ENCODE measurements around the gene VTI1A.
A peak's percentile ranks its signal among the peaks of the same experiment; 100 is the strongest.

DNA sequence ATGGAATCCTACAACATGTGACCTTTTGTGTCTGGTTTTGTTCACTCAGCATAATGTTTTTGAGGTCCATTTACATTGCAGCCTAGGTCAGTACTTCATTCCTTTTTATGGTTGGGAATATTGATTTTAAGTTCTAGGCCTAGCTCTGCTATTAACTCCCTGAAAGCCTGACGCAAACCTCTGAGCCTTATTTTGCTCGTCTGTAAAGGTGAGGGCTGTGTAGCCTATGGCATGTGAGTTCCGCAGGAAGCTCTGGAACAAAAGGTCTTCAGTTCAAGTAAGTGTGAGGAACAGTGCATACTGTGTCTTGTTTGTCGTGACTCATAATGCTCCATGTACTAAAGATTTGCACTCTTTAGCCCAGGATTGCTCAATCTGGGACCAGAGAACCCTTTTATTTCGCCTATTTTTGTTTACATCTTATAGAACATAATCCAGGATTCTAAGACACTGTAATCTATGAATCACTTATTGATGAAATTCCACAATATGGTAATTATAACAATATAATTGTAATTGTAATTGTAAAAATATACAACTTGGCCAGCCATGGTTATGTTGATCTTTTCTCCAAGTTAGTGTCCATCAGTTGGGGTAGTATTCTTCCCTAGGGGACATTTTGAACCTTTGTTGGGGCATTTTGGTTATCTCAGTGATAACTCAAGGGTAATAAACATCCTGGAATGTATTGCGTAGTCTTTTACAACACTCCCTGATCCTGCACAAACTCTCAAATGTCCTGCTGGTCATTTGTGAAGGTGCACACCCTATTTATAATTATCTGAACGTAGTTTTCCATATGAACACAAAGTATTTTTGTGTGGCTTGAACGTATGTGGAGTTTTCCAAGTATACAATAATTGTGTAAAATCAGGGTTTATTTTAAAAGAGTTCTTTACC is 184.7 kb downstream of the VTI1A start:
- TF ChIP-seq, protein P1, sequence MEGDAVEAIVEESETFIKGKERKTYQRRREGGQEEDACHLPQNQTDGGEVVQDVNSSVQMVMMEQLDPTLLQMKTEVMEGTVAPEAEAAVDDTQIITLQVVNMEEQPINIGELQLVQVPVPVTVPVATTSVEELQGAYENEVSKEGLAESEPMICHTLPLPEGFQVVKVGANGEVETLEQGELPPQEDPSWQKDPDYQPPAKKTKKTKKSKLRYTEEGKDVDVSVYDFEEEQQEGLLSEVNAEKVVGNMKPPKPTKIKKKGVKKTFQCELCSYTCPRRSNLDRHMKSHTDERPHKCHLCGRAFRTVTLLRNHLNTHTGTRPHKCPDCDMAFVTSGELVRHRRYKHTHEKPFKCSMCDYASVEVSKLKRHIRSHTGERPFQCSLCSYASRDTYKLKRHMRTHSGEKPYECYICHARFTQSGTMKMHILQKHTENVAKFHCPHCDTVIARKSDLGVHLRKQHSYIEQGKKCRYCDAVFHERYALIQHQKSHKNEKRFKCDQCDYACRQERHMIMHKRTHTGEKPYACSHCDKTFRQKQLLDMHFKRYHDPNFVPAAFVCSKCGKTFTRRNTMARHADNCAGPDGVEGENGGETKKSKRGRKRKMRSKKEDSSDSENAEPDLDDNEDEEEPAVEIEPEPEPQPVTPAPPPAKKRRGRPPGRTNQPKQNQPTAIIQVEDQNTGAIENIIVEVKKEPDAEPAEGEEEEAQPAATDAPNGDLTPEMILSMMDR (IDR thresholded peaks at IDR 0.05), result no peak
- TF ChIP-seq POLR2A (IDR thresholded peaks at IDR 0.05) (no peak), POLR2AphosphoS5 (IDR thresholded peaks at IDR 0.05) (peak; percentile 22)
